HG03175 (cell line): ENCODE measurements around the gene TNFRSF4.

ENCODE experiments used
- ATAC-seq: cut with Tn5 transposase; IDR thresholded peaks from one replicate; pipeline ENCODE4 v1.9.1; 2021; ENCODE audit warnings: mild to moderate bottlenecking, moderate library complexity; ENCODE audit not compliant: unreplicated experiment

Gene TNFRSF4

GRCh38 chr1:1171161-1171545 is 42.8 kb downstream of the TNFRSF4 start:
- no peak for ATAC-seq

- ATAC-seq = no peak
These were observed 43.5 kb downstream of the TNFRSF4 start for GRCh38 chr1:1170215-1171091.

GRCh38 chr1:1169429-1170214 is 44.3 kb downstream of the TNFRSF4 start:
- no peak for ATAC-seq

- no peak for ATAC-seq
These were observed 45.2 kb downstream of the TNFRSF4 start for GRCh38 chr1:1168451-1169411.

- no peak for ATAC-seq
These were observed 46.0 kb downstream of the TNFRSF4 start for GRCh38 chr1:1167841-1168450.

- ATAC-seq = no peak
These were observed 46.5 kb downstream of the TNFRSF4 start for GRCh38 chr1:1167398-1167821.

GRCh38 chr1:1166642-1167397 is 47.1 kb downstream of the TNFRSF4 start:
- ATAC-seq = no peak

GRCh38 chr1:1165900-1166421 is 48.0 kb downstream of the TNFRSF4 start:
- no peak for ATAC-seq

- ATAC-seq = no peak
These were observed 48.5 kb downstream of the TNFRSF4 start for GRCh38 chr1:1165485-1165884.

- ATAC-seq = no peak
These were observed 49.1 kb downstream of the TNFRSF4 start for GRCh38 chr1:1164701-1165451.

GRCh38 chr1:1164361-1164700 is 49.6 kb downstream of the TNFRSF4 start:
- ATAC-seq = no peak

- no peak for ATAC-seq
These were observed 50.3 kb downstream of the TNFRSF4 start for GRCh38 chr1:1163538-1164070.

- no peak for ATAC-seq
These were observed 51.1 kb downstream of the TNFRSF4 start for GRCh38 chr1:1162597-1163537.

GRCh38 chr1:1161683-1162079 is 52.3 kb downstream of the TNFRSF4 start:
- ATAC-seq = no peak
